ENCODE results near the gene DMD.

DNA sequence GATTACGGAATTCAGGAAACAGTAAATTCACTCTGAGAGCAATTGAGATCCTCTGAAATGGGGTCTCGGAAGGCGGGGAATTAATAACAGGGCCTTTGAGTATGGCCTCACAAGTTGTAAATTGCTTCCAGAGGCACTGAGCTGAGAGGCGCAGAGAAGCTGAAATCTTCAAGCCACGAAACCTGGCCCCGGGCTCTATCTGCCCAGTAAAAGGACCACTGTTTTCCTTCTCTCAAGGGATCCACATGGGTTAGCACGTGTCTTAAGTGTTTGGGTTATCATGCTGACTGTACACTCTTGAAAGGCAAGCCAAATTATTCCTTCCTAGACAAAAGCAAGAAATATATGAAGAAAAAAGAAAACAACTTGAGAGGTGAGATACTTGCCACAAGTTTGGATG is 1126.6 kb downstream of the DMD start:
- TF ChIP-seq, protein P1, sequence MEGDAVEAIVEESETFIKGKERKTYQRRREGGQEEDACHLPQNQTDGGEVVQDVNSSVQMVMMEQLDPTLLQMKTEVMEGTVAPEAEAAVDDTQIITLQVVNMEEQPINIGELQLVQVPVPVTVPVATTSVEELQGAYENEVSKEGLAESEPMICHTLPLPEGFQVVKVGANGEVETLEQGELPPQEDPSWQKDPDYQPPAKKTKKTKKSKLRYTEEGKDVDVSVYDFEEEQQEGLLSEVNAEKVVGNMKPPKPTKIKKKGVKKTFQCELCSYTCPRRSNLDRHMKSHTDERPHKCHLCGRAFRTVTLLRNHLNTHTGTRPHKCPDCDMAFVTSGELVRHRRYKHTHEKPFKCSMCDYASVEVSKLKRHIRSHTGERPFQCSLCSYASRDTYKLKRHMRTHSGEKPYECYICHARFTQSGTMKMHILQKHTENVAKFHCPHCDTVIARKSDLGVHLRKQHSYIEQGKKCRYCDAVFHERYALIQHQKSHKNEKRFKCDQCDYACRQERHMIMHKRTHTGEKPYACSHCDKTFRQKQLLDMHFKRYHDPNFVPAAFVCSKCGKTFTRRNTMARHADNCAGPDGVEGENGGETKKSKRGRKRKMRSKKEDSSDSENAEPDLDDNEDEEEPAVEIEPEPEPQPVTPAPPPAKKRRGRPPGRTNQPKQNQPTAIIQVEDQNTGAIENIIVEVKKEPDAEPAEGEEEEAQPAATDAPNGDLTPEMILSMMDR (conservative IDR thresholded peaks at IDR 0.05 in 1 of 2, IDR thresholded peaks at IDR 0.05 in 1 of 2; ENCODE audit: low read depth in 1 of 2, low read length in 2 of 2) = no peak
- TF ChIP-seq EZH2 (IDR thresholded peaks at IDR 0.05; ENCODE audit: low read length, missing control alignments) = no peak
